GM12873 (cell line): ENCODE measurements around the gene LCP2.

Experiments used
- CTCF ChIP-seq: IDR thresholded peaks from 2 replicates; pipeline ENCODE4 v1.5.1; 2012; ENCODE audit warnings: low read depth, mild to moderate bottlenecking, moderate library complexity, low read length, control low read depth; ENCODE audit not compliant: insufficient read depth; ENCODE audit errors: missing control alignments

LCP2 gene

DNA sequence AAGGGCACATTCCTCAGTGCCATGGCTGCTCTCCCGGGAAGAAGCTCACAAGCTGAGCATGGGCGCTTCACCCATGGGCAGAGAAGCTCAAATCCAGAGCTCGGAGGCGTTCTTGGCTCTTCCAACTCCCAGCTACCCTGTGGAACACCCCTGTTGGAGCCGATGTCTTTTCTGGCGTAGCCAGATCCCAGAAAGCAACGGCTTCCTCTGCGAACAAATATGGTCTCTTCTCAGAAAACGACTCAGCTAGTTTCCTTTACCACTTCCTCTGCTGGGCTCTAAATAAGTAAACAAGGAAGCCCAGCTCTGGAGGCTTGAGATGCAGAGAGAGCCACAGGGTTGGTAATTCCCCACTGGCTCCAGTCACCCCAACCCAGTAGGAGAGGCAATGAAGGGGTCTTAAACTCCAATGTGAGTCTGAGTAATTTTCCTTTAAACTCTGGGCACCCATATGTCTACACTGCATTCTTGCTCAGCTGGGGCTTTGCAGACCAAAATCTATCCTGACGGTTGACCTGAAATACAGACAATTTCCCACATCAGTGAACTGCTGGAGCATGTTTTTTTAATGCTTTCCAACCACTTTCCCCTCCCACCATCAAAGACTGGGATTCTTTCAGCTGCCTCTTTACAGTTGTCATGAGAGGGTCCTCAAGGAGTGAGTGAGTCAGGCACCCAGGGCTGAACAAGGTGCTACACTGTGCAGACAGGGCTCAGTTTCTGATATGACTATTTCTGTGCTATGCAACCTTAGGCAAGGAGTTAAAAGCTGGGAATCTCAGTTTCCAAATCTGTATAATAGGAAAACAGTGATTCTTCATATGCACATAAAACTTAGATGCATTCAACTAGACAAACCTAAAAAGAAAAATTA lies at the start of gene LCP2:
Gene LCP2, minus strand, starts transcription at position 189 of the 874 bp plus-strand sequence. Its CDS starts 166 bp downstream, at position 23.
- no peak for TF ChIP-seq CTCF

GRCh38 chr5:170347022-170347567 lies 49.5 kb upstream of the LCP2 start:
- no peak for TF ChIP-seq CTCF

- TF ChIP-seq CTCF = no peak
Measured at GRCh38 chr5:170345971-170346370, 48.4 kb upstream of the LCP2 start.

- TF ChIP-seq CTCF = no peak
Measured at GRCh38 chr5:170343177-170343576, 45.6 kb upstream of the LCP2 start.

DNA sequence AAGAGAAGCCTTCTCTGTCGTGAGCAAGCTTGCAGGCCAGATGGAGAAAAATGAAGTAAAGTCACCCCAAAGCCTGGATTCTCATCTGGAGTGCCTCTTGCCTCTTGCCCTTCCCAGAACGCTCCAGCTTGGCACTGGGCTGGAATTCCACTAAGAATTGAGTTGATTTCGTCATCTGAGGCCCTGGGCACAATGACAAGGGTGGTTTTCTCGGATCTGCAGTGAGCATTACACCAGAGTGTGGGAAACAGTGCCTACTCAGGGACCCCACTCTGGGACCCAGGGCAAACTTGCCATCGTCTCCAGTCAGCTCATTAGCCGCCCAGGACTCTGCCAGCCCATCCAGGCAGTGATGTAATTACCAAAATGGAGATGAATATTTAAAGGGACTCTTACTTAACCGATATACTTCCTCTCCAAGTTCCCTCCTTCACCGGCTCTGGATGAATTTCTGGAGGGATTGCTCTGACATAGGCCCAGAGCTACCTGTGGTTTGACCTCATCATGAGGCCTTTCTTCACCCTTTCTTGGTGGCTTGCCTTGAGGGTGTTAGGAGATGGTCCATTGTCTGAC lies 44.7 kb upstream of the LCP2 start:
- TF ChIP-seq CTCF = no peak

GRCh38 chr5:170341545-170341944 lies 44.0 kb upstream of the LCP2 start:
- no peak for TF ChIP-seq CTCF

DNA sequence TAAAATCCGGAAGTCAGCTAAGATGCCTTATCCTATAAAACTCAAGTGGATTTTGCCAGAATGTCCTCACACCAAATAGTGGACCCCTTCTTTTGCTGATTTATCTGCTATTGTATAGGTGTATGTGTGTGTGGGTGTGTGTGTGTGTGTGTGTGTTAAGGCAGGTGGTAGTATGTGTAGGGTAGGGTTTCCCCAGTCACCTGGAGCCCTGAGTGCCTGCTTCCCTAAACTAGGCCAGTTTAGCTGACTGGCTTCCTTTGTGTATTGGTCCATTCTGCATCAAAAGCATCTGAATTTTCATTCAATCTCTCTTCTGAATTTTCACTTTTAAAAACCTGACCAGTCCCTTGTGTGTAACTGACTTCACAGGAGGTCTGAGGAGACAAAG lies 42.2 kb upstream of the LCP2 start:
- no peak for TF ChIP-seq CTCF
